ENCODE measurements around the gene DCLK2. TPM values are rescaled to one million over a fixed set of nuclear protein-coding genes. Genes with fewer than 3 reads are reported as not detected.
A peak's percentile ranks its signal among the peaks of the same experiment; 100 is the strongest.

DCLK2 gene
- polyA plus RNA-seq (2013): 5.2 TPM

- Histone ChIP-seq H3K27me3 (replicated peaks in 2 of 5; ENCODE audit: control insufficient read depth in 4 of 5, insufficient read depth in 5 of 5, low read length in 4 of 5) (peaks cover 0 to 12% (median 3%) of the 10 kb centered on the region in 5 experiments), H3K9me3 (ENCODE audit: control extremely low read depth in 1 of 5, control insufficient read depth in 4 of 5, insufficient read depth in 2 of 5, low read depth in 1 of 5, low read length in 4 of 5) (no peaks in the 10 kb centered on the region), H3K27ac (ENCODE audit: insufficient read depth in 1 of 2, low read depth in 1 of 2, low read length in 2 of 2, poor library complexity in 1 of 2, severe bottlenecking in 2 of 2) (no peak within 1 kb of the TSS), H3K36me3 (ENCODE audit: control insufficient read depth in 4 of 4, insufficient read depth in 4 of 4, low read length in 3 of 4) (no peaks in the 10 kb centered on the region), H3K4me3 (ENCODE audit: control insufficient read depth in 1 of 7, extremely low read depth in 1 of 7, insufficient read depth in 4 of 7, low read depth in 2 of 7, low read length in 6 of 7) (peak within 1 kb of the TSS; percentile 61 to 87 (median 69)), H3K4me1 (ENCODE audit: control extremely low read depth in 1 of 4, control insufficient read depth in 4 of 4, insufficient read depth in 4 of 4, low read length in 3 of 4) (peaks cover 0 to 17% (median 14%) of the 10 kb centered on the region in 4 experiments)
- ChIA-PET POLR2A (no interaction called here), CTCF (interaction anchor here (1.7 to 2.0 kb wide), 2 partner anchors 68 to 131 kb away, joined by 5 to 6 read pairs; no protein-coding TSS in a partner anchor)
- peak; percentile 54 to 78 (median 66) for DNase-seq
- WGBS (ENCODE audit: insufficient coverage): 0% methylated on average over 32 of the region's 68 CpGs
These were observed at the start of gene DCLK2 for GRCh38 chr4:150078041-150078578. DCLK2 (plus strand) TSS chr4:150078445; CDS start chr4:150079028, 583 bp downstream.

- no peak for DNase-seq
- 92% methylated on average over 4 of the region's 7 CpGs for WGBS (ENCODE audit: insufficient coverage)
- Histone ChIP-seq H3K4me1 (ENCODE audit: control extremely low read depth in 1 of 4, control insufficient read depth in 4 of 4, insufficient read depth in 4 of 4, low read length in 3 of 4) (no peaks in the 10 kb centered on the region), H3K4me3 (ENCODE audit: control insufficient read depth in 1 of 7, extremely low read depth in 1 of 7, insufficient read depth in 4 of 7, low read depth in 2 of 7, low read length in 6 of 7) (no peak overlapping the region), H3K27ac (ENCODE audit: insufficient read depth in 1 of 2, low read depth in 1 of 2, low read length in 2 of 2, poor library complexity in 1 of 2, severe bottlenecking in 2 of 2) (no peak overlapping the region), H3K9me3 (ENCODE audit: control extremely low read depth in 1 of 5, control insufficient read depth in 4 of 5, insufficient read depth in 2 of 5, low read depth in 1 of 5, low read length in 4 of 5) (peaks cover 0 to 5% (median 1%) of the 10 kb centered on the region in 5 experiments), H3K27me3 (replicated peaks in 2 of 5; ENCODE audit: control insufficient read depth in 4 of 5, insufficient read depth in 5 of 5, low read length in 4 of 5) (no peaks in the 10 kb centered on the region), H3K36me3 (ENCODE audit: control insufficient read depth in 4 of 4, insufficient read depth in 4 of 4, low read length in 3 of 4) (no peaks in the 10 kb centered on the region)
- ChIA-PET CTCF (interaction anchor here (1.2 kb wide), 1 partner anchor 8 kb away, joined by 4 read pairs; no protein-coding TSS in a partner anchor), POLR2A (no interaction called here)
These were observed 45.7 kb upstream of the DCLK2 start for GRCh38 chr4:150032541-150032940.

GRCh38 chr4:150033081-150033480 is 45.2 kb upstream of the DCLK2 start:
- ChIA-PET POLR2A (no interaction called here), CTCF (interaction anchor here (1.2 kb wide), 1 partner anchor 9 kb away, joined by 4 read pairs; no protein-coding TSS in a partner anchor)
- Histone ChIP-seq H3K27ac (ENCODE audit: insufficient read depth in 1 of 2, low read depth in 1 of 2, low read length in 2 of 2, poor library complexity in 1 of 2, severe bottlenecking in 2 of 2) (no peak overlapping the region), H3K27me3 (replicated peaks in 2 of 5; ENCODE audit: control insufficient read depth in 4 of 5, insufficient read depth in 5 of 5, low read length in 4 of 5) (no peaks in the 10 kb centered on the region), H3K36me3 (ENCODE audit: control insufficient read depth in 4 of 4, insufficient read depth in 4 of 4, low read length in 3 of 4) (no peaks in the 10 kb centered on the region), H3K4me3 (ENCODE audit: control insufficient read depth in 1 of 7, extremely low read depth in 1 of 7, insufficient read depth in 4 of 7, low read depth in 2 of 7, low read length in 6 of 7) (no peak overlapping the region), H3K9me3 (ENCODE audit: control extremely low read depth in 1 of 5, control insufficient read depth in 4 of 5, insufficient read depth in 2 of 5, low read depth in 1 of 5, low read length in 4 of 5) (no peaks in the 10 kb centered on the region), H3K4me1 (ENCODE audit: control extremely low read depth in 1 of 4, control insufficient read depth in 4 of 4, insufficient read depth in 4 of 4, low read length in 3 of 4) (no peaks in the 10 kb centered on the region)
- DNase-seq: no peak
- WGBS (ENCODE audit: insufficient coverage): 60% methylated on average over 2 of the region's 4 CpGs

GRCh38 chr4:150033901-150034300 is 44.3 kb upstream of the DCLK2 start:
- DNase-seq: no peak
- 83% methylated on average over 2 of the region's 2 CpGs for WGBS (ENCODE audit: insufficient coverage)
- no peak overlapping the region for H3K27ac ChIP-seq (ENCODE audit: insufficient read depth in 1 of 2, low read depth in 1 of 2, low read length in 2 of 2, poor library complexity in 1 of 2, severe bottlenecking in 2 of 2)
- H3K9me3 ChIP-seq (ENCODE audit: control extremely low read depth in 1 of 5, control insufficient read depth in 4 of 5, insufficient read depth in 2 of 5, low read depth in 1 of 5, low read length in 4 of 5): no peaks in the 10 kb centered on the region
- ChIA-PET CTCF (interaction anchor here (1.2 kb wide), 1 partner anchor 10 kb away, joined by 4 read pairs; no protein-coding TSS in a partner anchor), POLR2A (no interaction called here)
- no peaks in the 10 kb centered on the region for H3K27me3 ChIP-seq (replicated peaks in 2 of 5; ENCODE audit: control insufficient read depth in 4 of 5, insufficient read depth in 5 of 5, low read length in 4 of 5)
- H3K4me3 ChIP-seq (ENCODE audit: control insufficient read depth in 1 of 7, extremely low read depth in 1 of 7, insufficient read depth in 4 of 7, low read depth in 2 of 7, low read length in 6 of 7): no peak overlapping the region
- no peaks in the 10 kb centered on the region for H3K36me3 ChIP-seq (ENCODE audit: control insufficient read depth in 4 of 4, insufficient read depth in 4 of 4, low read length in 3 of 4)
- no peaks in the 10 kb centered on the region for H3K4me1 ChIP-seq (ENCODE audit: control extremely low read depth in 1 of 4, control insufficient read depth in 4 of 4, insufficient read depth in 4 of 4, low read length in 3 of 4)

GRCh38 chr4:150037251-150037856 is 40.9 kb upstream of the DCLK2 start:
- H3K9me3 ChIP-seq (ENCODE audit: control extremely low read depth in 1 of 5, control insufficient read depth in 4 of 5, insufficient read depth in 2 of 5, low read depth in 1 of 5, low read length in 4 of 5): no peaks in the 10 kb centered on the region
- POLR2A ChIA-PET: no interaction called here
- WGBS (ENCODE audit: insufficient coverage): 94% methylated on average over 5 of the region's 6 CpGs
- H3K36me3 ChIP-seq (ENCODE audit: control insufficient read depth in 4 of 4, insufficient read depth in 4 of 4, low read length in 3 of 4): no peaks in the 10 kb centered on the region
- CTCF ChIA-PET: interaction anchor here (1.0 kb wide), 1 partner anchor 26 kb away, joined by 3 read pairs; no protein-coding TSS in a partner anchor
- H3K4me1 ChIP-seq (ENCODE audit: control extremely low read depth in 1 of 4, control insufficient read depth in 4 of 4, insufficient read depth in 4 of 4, low read length in 3 of 4): no peaks in the 10 kb centered on the region
- DNase-seq: no peak
- H3K27me3 ChIP-seq (replicated peaks in 2 of 5; ENCODE audit: control insufficient read depth in 4 of 5, insufficient read depth in 5 of 5, low read length in 4 of 5): no peaks in the 10 kb centered on the region
- no peak overlapping the region for H3K27ac ChIP-seq (ENCODE audit: insufficient read depth in 1 of 2, low read depth in 1 of 2, low read length in 2 of 2, poor library complexity in 1 of 2, severe bottlenecking in 2 of 2)
- no peak overlapping the region for H3K4me3 ChIP-seq (ENCODE audit: control insufficient read depth in 1 of 7, extremely low read depth in 1 of 7, insufficient read depth in 4 of 7, low read depth in 2 of 7, low read length in 6 of 7)

- POLR2A ChIA-PET: no interaction called here
- DNase-seq: peak in 1 of 3 donors; percentile 10
- Histone ChIP-seq H3K27me3 (replicated peaks in 2 of 5; ENCODE audit: control insufficient read depth in 4 of 5, insufficient read depth in 5 of 5, low read length in 4 of 5) (no peaks in the 10 kb centered on the region), H3K4me3 (ENCODE audit: control insufficient read depth in 1 of 7, extremely low read depth in 1 of 7, insufficient read depth in 4 of 7, low read depth in 2 of 7, low read length in 6 of 7) (no peak overlapping the region), H3K9me3 (ENCODE audit: control extremely low read depth in 1 of 5, control insufficient read depth in 4 of 5, insufficient read depth in 2 of 5, low read depth in 1 of 5, low read length in 4 of 5) (no peaks in the 10 kb centered on the region), H3K4me1 (ENCODE audit: control extremely low read depth in 1 of 4, control insufficient read depth in 4 of 4, insufficient read depth in 4 of 4, low read length in 3 of 4) (no peaks in the 10 kb centered on the region), H3K36me3 (ENCODE audit: control insufficient read depth in 4 of 4, insufficient read depth in 4 of 4, low read length in 3 of 4) (no peaks in the 10 kb centered on the region), H3K27ac (ENCODE audit: insufficient read depth in 1 of 2, low read depth in 1 of 2, low read length in 2 of 2, poor library complexity in 1 of 2, severe bottlenecking in 2 of 2) (no peak overlapping the region)
- 100% methylated on average over 2 of the region's 6 CpGs for WGBS (ENCODE audit: insufficient coverage)
- CTCF ChIA-PET: no interaction called here
These were observed 39.7 kb upstream of the DCLK2 start for GRCh38 chr4:150038335-150039076.

Measured in common myeloid progenitor, CD34-positive (primary cell).